SK-N-MC (cell line): ENCODE data around the gene ACVR1B.

Source experiments
- EZH2 ChIP-seq: fragments of 200-600 bp; sonication (generic); IDR thresholded peaks from one replicate; pipeline ENCODE4 v1.6.1; 2017; ENCODE audit warnings: antibody characterized with exemption
- FOXP2 ChIP-seq: optimal IDR thresholded peaks from 2 replicates; pipeline ENCODE3; 2011; ENCODE audit warnings: mild to moderate bottlenecking, moderate library complexity; ENCODE audit not compliant: insufficient read depth; ENCODE audit errors: extremely low read length, control extremely low read depth
- POLR2AphosphoS5 ChIP-seq: IDR thresholded peaks from 2 replicates; pipeline ENCODE4 v1.6.1; 2012; ENCODE audit warnings: mild to moderate bottlenecking, low read depth, low read length, borderline replicate concordance

- TF ChIP-seq POLR2AphosphoS5: no peak
- no peak for TF ChIP-seq EZH2
- TF ChIP-seq FOXP2: no peak
These were observed 25.8 kb downstream of the ACVR1B start for GRCh38 chr12:51977320-51977753.
